Liver (tissue), 9 donors: ENCODE results near the gene BMP6. TPM values are rescaled to one million over a fixed set of nuclear protein-coding genes. Genes with fewer than 3 reads are reported as not detected.

Experiments used
- DNase-seq: peaks from one replicate; pipeline ENCODE4 v3.0.0-alpha.2; 2017; ENCODE audit warnings: low spot score
- H3K27ac ChIP-seq, 2 donors: one replicate each; pipeline ENCODE4 v1.7.0; 2013; ENCODE audit warnings: inconsistent platforms in 2 of 2, low read length in 2 of 2, control low read depth in 1 of 2, low read depth in 1 of 2, mild to moderate bottlenecking in 1 of 2
- H3K27me3 ChIP-seq, 4 donors: one replicate each; pipeline versions ENCODE4 v1.6.1 to v1.7.0; 2013; ENCODE audit warnings: low read length in 3 of 4, inconsistent platforms in 1 of 4, mild to moderate bottlenecking in 1 of 4, moderate library complexity in 1 of 4; ENCODE audit not compliant: control insufficient read depth in 4 of 4, insufficient read depth in 4 of 4
- H3K36me3 ChIP-seq, 4 donors: one replicate each; pipeline versions ENCODE4 v1.6.1 to v1.7.0; 2013; ENCODE audit warnings: low read length in 3 of 4, mild to moderate bottlenecking in 3 of 4, low read depth in 1 of 4, moderate library complexity in 1 of 4; ENCODE audit not compliant: control insufficient read depth in 4 of 4, insufficient read depth in 3 of 4
- H3K4me1 ChIP-seq, 4 donors: one replicate each; pipeline versions ENCODE4 v1.6.1 to v1.7.0; 2013; ENCODE audit warnings: low read length in 3 of 4, mild to moderate bottlenecking in 3 of 4, moderate library complexity in 1 of 4; ENCODE audit not compliant: control insufficient read depth in 4 of 4, insufficient read depth in 4 of 4
- H3K4me3 ChIP-seq, 3 donors: one replicate each; pipeline versions ENCODE4 v1.6.1 to v1.7.0; 2013; ENCODE audit warnings: low read length in 3 of 3, control low read depth in 1 of 3, low read depth in 1 of 3, mild to moderate bottlenecking in 1 of 3
- H3K9ac ChIP-seq, 2 donors: one replicate each; pipeline ENCODE4 v1.7.0; 2013; ENCODE audit warnings: low read length in 2 of 2, mild to moderate bottlenecking in 2 of 2, moderate library complexity in 2 of 2, control low read depth in 1 of 2, low read depth in 1 of 2
- H3K9me3 ChIP-seq, 4 donors: one replicate each; pipeline versions ENCODE4 v1.6.1 to v1.7.0; 2013; ENCODE audit warnings: low read length in 3 of 4; ENCODE audit not compliant: control insufficient read depth in 4 of 4
- ATF3 ChIP-seq: IDR thresholded peaks from 2 replicates; pipeline ENCODE4 v1.6.1; 2016; ENCODE audit warnings: antibody characterized with exemption
- CTCF ChIP-seq: fragments of 150-350 bp; IDR thresholded peaks from 2 replicates; pipeline ENCODE4 v1.5.1; 2017; ENCODE audit warnings: improper control_type of control experiment, low read depth, low read length; ENCODE audit not compliant: missing input control
- EGR1 ChIP-seq, 2 donors: IDR thresholded peaks; 2 replicates each; pipeline ENCODE4 v1.6.1; 2016 to 2018; ENCODE audit warnings: antibody characterized with exemption in 2 of 2, low read depth in 2 of 2
- FOXA1 ChIP-seq: IDR thresholded peaks from 2 replicates; pipeline ENCODE4 v1.6.1; 2016; ENCODE audit warnings: antibody characterized with exemption
- FOXA2 ChIP-seq: IDR thresholded peaks from 2 replicates; pipeline ENCODE4 v1.6.1; 2016; ENCODE audit warnings: antibody characterized with exemption
- GABPA ChIP-seq, 2 donors: IDR thresholded peaks in 1 of 2; conservative IDR thresholded peaks in 1 of 2; 2 replicates each; pipeline ENCODE4 v1.6.1; 2016; ENCODE audit warnings: antibody characterized with exemption in 2 of 2, mild to moderate bottlenecking in 1 of 2, moderate library complexity in 1 of 2
- HNF4A ChIP-seq, 2 donors: conservative IDR thresholded peaks; 2 replicates each; pipeline ENCODE4 v1.6.1; 2016; ENCODE audit warnings: antibody characterized with exemption in 2 of 2, mild to moderate bottlenecking in 2 of 2
- HNF4G ChIP-seq: IDR thresholded peaks from 2 replicates; pipeline ENCODE4 v1.6.1; 2016; ENCODE audit warnings: antibody characterized with exemption
- JUND ChIP-seq, 2 donors: IDR thresholded peaks; 2 replicates each; pipeline ENCODE4 v1.6.1; 2016; ENCODE audit warnings: antibody characterized with exemption in 2 of 2
- MAX ChIP-seq: IDR thresholded peaks from 2 replicates; pipeline ENCODE4 v1.6.1; 2016; ENCODE audit warnings: antibody characterized with exemption
- REST ChIP-seq: IDR thresholded peaks from 2 replicates; pipeline ENCODE4 v1.6.1; 2016; ENCODE audit warnings: antibody characterized with exemption, mild to moderate bottlenecking
- RXRA ChIP-seq, 2 donors: IDR thresholded peaks; 2 replicates each; pipeline ENCODE4 v1.6.1; 2017 to 2018; ENCODE audit warnings: antibody characterized with exemption in 2 of 2, mild to moderate bottlenecking in 1 of 2
- SP1 ChIP-seq: IDR thresholded peaks from 2 replicates; pipeline ENCODE4 v1.6.1; 2018; ENCODE audit warnings: antibody characterized with exemption, mild to moderate bottlenecking
- TAF1 ChIP-seq: conservative IDR thresholded peaks from 2 replicates; pipeline ENCODE4 v1.6.1; 2016; ENCODE audit warnings: antibody characterized with exemption, mild to moderate bottlenecking
- ZBTB33 ChIP-seq: IDR thresholded peaks from 2 replicates; pipeline ENCODE4 v1.6.1; 2016; ENCODE audit warnings: antibody characterized with exemption
- WGBS: extraction: QIAGEN DNeasy Blood & Tissue Kit; methylation state at CpG from one replicate; pipeline ENCODE4 v1.1.7; 2013; 5-methylcytosine and 5-hydroxymethylcytosine counted together
- polyA plus RNA-seq, 2 donors: library from polyadenylated mRNA; stranded (reverse) in 1 of 2; unstranded in 1 of 2; fragments of 200-250 nt in 1 of 2; fragments of >200 nt in 1 of 2; fragmentation: Nextera tagmentation in 1 of 2; extraction: Ambion mirVana in 1 of 2; gene quantifications; one replicate each; pipeline versions ENCODE4 v1.2.1 to v1.2.3, GENCODE V29; 2013 to 2015
- total RNA-seq, 2 donors: library from RNA; depleted of rRNA; stranded (reverse); fragments of >200 nt; gene quantifications; one replicate each; pipeline ENCODE4 v1.2.3, GENCODE V29; 2014
- donor health status: healthy.
- donor health status: healthy.
- donor health status: healthy.
- donor health status: healthy.
- donor health status: healthy.

The BMP6 gene
- total and polyA plus RNA-seq, 4 donors = 0.57 to 5.9 (median 2.3) TPM

- 84% methylated on average over 6 of the region's 6 CpGs for WGBS
- no peaks in the 10 kb centered on the region for H3K27me3 ChIP-seq
Measured at GRCh38 chr6:7798751-7799150, 72.9 kb downstream of the BMP6 start.

More at GRCh38 chr6:7798751-7799150, 72.9 kb downstream of the BMP6 start:
- no peak for DNase-seq
- no peak overlapping the region for H3K9ac ChIP-seq
- TF ChIP-seq SP1 (no peak), GABPA (IDR thresholded peaks at IDR 0.05 in 1 of 2, conservative IDR thresholded peaks at IDR 0.05 in 1 of 2) (no peak), RXRA (IDR thresholded peaks at IDR 0.05) (no peak), HNF4A (conservative IDR thresholded peaks at IDR 0.05) (no peak), ZBTB33 (no peak), FOXA2 (no peak), REST (no peak), JUND (IDR thresholded peaks at IDR 0.05) (no peak), EGR1 (IDR thresholded peaks at IDR 0.05; ENCODE audit: low read depth in 2 of 2) (no peak), FOXA1 (no peak), CTCF (no peak), HNF4G (no peak), TAF1 (no peak), MAX (no peak), ATF3 (no peak)
- H3K27ac ChIP-seq = no peak overlapping the region
- H3K4me3 ChIP-seq = no peak overlapping the region
- H3K9me3 ChIP-seq = peaks cover 0 to 2% (median 0%) of the 10 kb centered on the region in 4 donors
- no peaks in the 10 kb centered on the region for H3K4me1 ChIP-seq
- no peaks in the 10 kb centered on the region for H3K36me3 ChIP-seq
